GM18873 (cell line): ENCODE measurements around the gene MAPK12.
"Not testable (repeated sequence)": the region's sequence is repeated elsewhere in the genome, so short reads cannot be mapped to it uniquely, and the experiment has no call there.

ENCODE experiments used
- ATAC-seq: cut with Tn5 transposase; IDR thresholded peaks from one replicate; pipeline ENCODE4 v1.9.1; 2021; ENCODE audit warnings: mild to moderate bottlenecking, moderate library complexity, moderate number of reproducible peaks; ENCODE audit not compliant: unreplicated experiment, low FRiP score

Gene MAPK12

GRCh38 chr22:50217543-50218152 lies 43.8 kb downstream of the MAPK12 start:
- no peak for ATAC-seq

GRCh38 chr22:50216684-50217520 lies 44.6 kb downstream of the MAPK12 start:
- no peak for ATAC-seq

- ATAC-seq = no peak
These were observed 45.3 kb downstream of the MAPK12 start for GRCh38 chr22:50216055-50216683.

DNA sequence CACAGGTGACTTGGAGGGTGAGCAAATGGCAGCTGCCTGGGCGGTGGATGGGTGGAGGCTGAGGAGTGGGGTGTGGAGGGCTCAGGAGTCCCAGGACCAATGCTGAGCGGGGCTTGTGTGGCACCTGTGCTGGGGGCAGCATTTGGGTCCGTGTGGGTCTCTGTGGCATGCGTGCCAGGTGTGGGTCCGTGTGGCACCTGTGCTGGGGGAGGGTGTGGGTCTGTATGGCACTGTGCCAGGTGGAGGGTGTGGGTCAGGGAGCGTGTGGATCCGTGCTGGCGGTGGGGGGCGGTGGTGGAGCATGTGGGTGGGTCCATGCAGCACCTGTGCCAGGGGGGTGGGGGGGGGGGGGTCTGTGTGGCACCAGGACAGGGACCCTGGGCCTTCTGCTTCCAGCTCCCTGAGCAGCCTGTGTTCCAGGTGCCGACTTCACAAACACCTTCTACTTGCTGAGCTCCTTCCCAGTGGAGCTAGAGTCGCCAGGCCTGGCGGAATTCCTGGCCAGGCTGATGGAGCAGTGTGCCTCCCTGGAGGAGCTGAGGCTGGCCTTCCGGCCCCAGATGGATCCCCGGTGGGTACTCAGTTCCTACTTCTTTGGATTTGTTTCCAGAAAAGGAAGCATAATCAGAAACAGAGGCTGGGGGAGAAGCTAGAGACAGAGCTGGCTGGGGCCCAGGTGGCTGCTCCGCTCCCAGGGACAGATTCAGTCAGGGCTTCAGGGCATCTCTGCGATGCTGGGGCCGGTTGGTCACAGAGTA lies 46.0 kb downstream of the MAPK12 start:
- ATAC-seq = no peak

DNA sequence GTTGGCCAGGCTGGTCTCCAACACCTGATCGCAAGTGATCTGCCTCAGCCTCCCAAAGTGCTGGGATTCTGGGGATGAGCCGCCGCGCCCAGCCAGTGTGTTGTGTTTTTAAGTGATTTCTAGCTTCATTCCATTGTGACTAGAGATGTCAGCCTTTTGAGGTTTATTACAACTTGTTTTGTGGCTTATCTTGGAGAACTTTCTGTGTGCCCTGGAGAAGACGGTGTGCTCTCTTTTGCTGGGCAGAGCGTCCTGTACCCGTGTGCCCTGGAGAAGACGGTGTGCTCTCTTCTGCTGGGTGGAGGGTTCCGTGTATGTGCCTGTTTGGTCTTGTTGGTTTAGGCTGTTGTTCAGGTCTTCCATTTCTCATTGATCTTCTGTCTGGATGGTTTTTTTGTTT lies 48.2 kb downstream of the MAPK12 start:
- ATAC-seq = no peak

DNA sequence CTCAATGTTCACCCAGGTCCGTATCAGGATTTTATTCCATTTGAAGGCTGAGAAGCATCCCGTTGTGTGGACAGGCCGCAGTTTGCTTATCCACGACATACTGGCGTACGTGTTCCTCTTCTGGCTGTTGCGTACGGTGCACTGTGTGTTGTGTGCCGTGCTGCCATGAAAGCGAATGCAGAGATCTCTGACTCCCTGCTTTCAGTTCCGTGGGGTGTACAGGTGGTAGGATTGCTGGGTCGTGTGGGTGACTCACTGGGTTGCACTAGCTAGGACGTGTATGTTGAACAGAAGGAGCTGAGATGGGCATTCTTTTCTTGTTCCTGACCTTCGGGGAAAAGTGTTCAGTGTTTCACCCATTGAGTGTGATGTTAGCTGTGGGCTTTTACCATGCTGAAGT lies 50.3 kb downstream of the MAPK12 start:
- no peak for ATAC-seq

GRCh38 chr22:50210378-50211139 lies 50.9 kb downstream of the MAPK12 start:
- no peak for ATAC-seq

DNA sequence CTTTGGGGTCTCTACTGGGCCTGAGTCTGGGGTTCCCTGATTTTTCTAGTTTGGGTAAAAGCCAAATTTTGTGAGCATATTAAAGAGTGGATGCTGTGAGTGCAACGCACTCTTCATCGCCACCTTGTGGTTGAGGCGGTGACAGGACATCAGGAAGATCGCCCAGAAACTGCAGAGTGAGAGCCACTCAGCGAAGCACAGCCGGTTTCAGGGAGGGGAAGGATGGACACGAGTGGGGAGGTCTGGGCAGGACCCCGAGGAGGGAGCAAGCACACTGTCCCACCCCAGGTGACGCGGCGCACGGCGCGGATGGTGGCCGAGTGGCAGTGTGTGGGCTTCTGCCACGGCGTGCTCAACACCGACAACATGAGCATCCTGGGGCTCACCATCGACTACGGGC lies 51.6 kb downstream of the MAPK12 start:
- ATAC-seq = no peak

DNA sequence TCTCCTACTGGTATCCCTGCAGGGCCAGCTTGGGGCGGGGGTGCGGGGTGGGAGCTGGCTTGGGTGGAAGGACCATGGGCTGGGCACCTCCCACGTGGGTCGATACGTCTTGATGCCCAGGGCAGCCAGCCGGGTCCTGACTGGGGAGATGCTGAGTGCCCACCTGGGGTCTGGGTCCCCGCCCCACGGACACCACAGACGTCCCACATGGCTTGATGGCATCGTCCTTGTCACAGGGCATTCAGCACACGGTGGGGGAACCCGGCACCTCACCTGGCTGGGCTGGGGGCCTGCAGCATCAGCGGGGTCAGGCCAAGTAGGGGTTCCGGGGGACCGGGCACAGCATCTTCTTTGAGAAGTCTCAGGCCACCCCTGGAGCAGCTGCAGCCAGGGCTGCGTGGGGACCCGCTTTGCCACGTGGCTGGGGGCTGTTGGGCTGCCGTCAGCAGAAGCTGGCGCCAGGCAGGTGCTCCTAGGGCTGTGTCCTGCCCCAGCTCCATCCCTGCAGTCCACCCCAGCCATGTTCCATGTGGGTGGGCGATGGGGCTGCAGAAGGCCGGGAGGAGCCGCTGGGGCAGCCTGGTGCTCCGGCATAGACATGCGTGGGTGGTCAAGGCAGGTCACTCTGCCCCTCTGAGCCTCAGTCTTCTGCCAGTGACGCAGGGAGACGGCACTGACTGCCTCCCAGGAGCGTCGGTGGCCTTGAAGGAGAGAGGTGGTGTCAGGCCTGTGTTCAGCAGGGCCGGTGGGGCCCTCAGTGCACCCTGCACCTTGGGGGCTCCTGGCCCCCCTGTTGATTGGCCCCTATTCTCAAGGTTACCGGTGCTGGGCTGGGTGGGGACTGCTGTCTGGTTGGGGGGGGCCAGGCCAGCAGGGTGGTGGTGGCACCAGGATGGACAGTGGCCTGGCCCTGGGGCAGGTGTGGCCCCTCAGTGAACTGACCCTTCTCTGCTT lies 52.3 kb downstream of the MAPK12 start:
- ATAC-seq = no peak

GRCh38 chr22:50208430-50208938 lies 53.0 kb downstream of the MAPK12 start:
- ATAC-seq = no peak

- ATAC-seq = no peak
These were observed 53.9 kb downstream of the MAPK12 start for GRCh38 chr22:50207383-50208140.

GRCh38 chr22:50206599-50206998 lies 54.9 kb downstream of the MAPK12 start:
- ATAC-seq = no peak

- no peak for ATAC-seq
These were observed 55.5 kb downstream of the MAPK12 start for GRCh38 chr22:50205781-50206569.

GRCh38 chr22:50204998-50205397 lies 56.5 kb downstream of the MAPK12 start:
- not testable (repeated sequence) for ATAC-seq

GRCh38 chr22:50204571-50204970 lies 56.9 kb downstream of the MAPK12 start:
- ATAC-seq = no peak

- no peak for ATAC-seq
These were observed 58.2 kb downstream of the MAPK12 start for GRCh38 chr22:50203288-50203687.
